GM12874 (cell line): ENCODE measurements around the gene CCL25.
A peak's percentile ranks its signal among the peaks of the same experiment; 100 is the strongest.

Experiments used
- TF ChIP-seq, protein P1 (sequence below): IDR thresholded peaks from 2 replicates; pipeline ENCODE4 v1.5.1; 2011; ENCODE audit warnings: low read depth, mild to moderate bottlenecking, control low read depth, low read length, moderate library complexity; ENCODE audit not compliant: insufficient read depth

Gene CCL25

GRCh38 chr19:8069096-8069973 is 16.8 kb downstream of the CCL25 start:
- TF ChIP-seq, protein P1, sequence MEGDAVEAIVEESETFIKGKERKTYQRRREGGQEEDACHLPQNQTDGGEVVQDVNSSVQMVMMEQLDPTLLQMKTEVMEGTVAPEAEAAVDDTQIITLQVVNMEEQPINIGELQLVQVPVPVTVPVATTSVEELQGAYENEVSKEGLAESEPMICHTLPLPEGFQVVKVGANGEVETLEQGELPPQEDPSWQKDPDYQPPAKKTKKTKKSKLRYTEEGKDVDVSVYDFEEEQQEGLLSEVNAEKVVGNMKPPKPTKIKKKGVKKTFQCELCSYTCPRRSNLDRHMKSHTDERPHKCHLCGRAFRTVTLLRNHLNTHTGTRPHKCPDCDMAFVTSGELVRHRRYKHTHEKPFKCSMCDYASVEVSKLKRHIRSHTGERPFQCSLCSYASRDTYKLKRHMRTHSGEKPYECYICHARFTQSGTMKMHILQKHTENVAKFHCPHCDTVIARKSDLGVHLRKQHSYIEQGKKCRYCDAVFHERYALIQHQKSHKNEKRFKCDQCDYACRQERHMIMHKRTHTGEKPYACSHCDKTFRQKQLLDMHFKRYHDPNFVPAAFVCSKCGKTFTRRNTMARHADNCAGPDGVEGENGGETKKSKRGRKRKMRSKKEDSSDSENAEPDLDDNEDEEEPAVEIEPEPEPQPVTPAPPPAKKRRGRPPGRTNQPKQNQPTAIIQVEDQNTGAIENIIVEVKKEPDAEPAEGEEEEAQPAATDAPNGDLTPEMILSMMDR: peak; percentile 76

DNA sequence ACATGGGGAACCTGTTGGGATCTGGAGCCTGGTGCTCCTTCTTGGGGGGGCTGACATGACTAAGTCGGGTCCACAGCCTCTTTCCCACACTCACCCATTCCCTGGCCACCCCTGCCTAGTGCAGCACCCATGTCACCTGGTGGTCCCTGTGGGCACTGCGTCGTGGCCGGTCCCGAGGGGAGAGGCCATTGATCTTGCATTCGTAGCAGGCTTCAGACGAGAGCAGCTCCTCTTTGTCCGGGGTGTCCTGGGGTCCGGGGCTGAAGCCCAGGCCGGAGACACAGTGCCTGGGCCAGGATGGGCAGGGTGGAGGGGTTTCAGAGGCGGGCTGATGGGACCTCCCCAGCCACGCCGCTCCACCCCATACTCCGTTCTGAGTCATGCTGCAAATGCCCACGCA is 19.4 kb downstream of the CCL25 start:
- TF ChIP-seq, protein P1: no peak

- TF ChIP-seq, protein P1: no peak
These were observed 21.9 kb downstream of the CCL25 start for GRCh38 chr19:8074501-8074900.

DNA sequence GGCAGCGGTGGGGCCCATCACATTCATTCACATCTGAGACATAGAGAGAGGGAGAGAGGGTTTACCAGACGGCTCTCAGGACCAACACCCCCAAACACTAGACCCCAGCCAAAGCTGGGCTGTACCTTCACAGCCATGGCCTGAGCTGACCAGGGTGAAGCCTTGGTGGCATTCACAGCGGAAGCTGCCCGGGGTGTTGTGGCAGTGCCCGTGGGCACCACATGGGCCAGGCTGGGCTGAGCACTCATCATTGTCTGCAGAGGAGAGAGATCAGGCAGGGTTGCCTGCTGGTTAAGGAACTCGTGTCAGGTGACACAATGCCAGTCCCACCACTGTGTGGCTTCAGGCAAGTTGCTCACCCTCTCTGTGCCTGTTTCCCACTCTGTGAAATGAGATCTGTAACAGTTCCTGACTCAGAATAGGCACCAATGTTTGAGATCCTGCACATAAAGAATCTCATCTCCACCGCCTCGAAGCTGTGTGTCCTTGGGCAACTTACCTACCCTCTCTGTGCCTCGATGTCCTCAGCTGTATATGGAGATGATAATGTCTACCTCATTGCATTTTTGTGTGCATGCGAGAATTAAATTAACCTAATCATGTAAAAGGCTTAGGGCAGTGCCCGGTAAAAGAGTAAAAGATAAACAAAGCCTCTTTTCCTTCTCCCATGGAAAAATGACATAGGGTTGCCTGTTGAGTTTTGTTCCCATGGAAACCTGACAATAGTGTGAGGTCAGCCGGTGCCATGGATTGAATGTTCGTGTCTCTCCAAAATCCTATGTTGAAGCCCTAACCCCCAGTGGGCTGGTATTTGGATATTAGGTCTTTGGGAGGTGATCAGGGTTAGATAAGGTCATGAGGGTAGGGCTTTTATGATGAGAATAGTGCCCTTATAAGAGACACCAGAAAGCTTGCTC is 22.9 kb downstream of the CCL25 start:
- TF ChIP-seq, protein P1: no peak

DNA sequence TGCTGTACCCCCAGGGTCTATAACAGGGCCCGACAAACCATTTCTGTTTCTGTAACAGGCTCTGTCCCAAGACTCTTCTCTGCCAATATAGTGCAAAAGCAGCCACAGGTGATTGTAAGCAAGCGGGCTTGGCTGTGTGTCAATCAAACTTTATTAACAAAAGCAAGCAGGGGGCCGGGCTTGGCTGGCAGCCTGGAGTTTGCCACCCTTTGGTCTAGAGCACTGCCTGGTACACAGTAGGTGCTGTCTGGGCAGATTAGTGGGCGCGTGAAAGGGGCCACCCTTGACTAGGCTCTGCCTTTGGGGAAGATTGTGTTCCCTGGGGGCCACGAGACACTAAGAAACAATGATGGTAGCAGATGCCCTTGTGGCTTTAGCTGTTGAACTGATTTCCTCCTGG is 27.4 kb downstream of the CCL25 start:
- TF ChIP-seq, protein P1: no peak

- TF ChIP-seq, protein P1: no peak
These were observed 28.3 kb downstream of the CCL25 start for GRCh38 chr19:8080832-8081231.

- TF ChIP-seq, protein P1: no peak
These were observed 29.3 kb downstream of the CCL25 start for GRCh38 chr19:8081569-8082550.
